ENCODE results near the gene CCDC169. TPM values are rescaled to one million over a fixed set of nuclear protein-coding genes. Genes with fewer than 3 reads are reported as not detected.
"Not testable (repeated sequence)": the region's sequence is repeated elsewhere in the genome, so short reads cannot be mapped to it uniquely, and the experiment has no call there.

The CCDC169 gene
- total and polyA plus RNA-seq, 2 donors (not counting 3 experiments of a cell fraction or from before 2014, with no cell fraction given): 1.2 to 2.5 TPM

DNA sequence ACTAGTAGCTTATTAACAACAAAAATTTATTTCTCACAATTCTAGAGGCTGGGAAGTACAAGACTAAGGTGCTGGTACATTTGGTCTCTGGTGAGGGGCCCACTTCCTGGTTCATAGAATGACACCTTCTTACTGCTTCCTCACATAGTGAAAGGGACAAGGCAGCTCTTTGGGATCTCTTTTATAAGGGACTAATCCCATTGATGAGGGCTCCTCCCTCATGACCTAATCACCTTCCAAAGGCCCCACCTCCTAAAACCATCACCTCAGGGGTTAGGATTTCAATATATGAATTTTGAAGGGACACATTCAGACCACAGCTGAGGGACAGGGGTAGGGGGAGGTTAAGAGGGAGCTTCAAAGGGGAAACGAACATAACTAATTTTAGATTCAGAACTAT is 28.3 kb upstream of the CCDC169 start:
- Histone ChIP-seq H3K27ac (ENCODE audit: insufficient read depth, low read depth, low read length) (no peak overlapping the region), H3K9ac (replicated peaks; ENCODE audit: extremely low read depth, insufficient read depth, low read length) (no peak overlapping the region), H3K27me3 (ENCODE audit: control insufficient read depth in 2 of 2, insufficient read depth in 2 of 2, low read length in 2 of 2) (no peaks in the 10 kb centered on the region), H3K4me2 (ENCODE audit: insufficient read depth, low read length) (no peak overlapping the region), H3K4me1 (ENCODE audit: control insufficient read depth, extremely low read depth, insufficient read depth, low read length) (no peaks in the 10 kb centered on the region), H4K20me1 (replicated peaks; ENCODE audit: control insufficient read depth, extremely low read depth, insufficient read depth, low read length) (peaks cover 2% of the 10 kb centered on the region), H3K36me3 (ENCODE audit: control insufficient read depth in 2 of 2, extremely low read depth in 1 of 2, insufficient read depth in 2 of 2, low read length in 2 of 2) (peaks cover 15 to 22% of the 10 kb centered on the region in 2 experiments), H2AFZ (ENCODE audit: low read depth, low read length) (no peak overlapping the region), H3K9me1 (replicated peaks; ENCODE audit: control insufficient read depth, extremely low read depth, insufficient read depth, low read length) (no peaks in the 10 kb centered on the region), H3K79me2 (ENCODE audit: control insufficient read depth, insufficient read depth, low read length) (peaks cover 16% of the 10 kb centered on the region), H3K4me3 (replicated peaks in 1 of 3; ENCODE audit: insufficient read depth in 1 of 3, low read depth in 1 of 3, low read length in 3 of 3) (no peak overlapping the region), H3K9me3 (replicated peaks; ENCODE audit: control insufficient read depth, insufficient read depth, low read length) (no peaks in the 10 kb centered on the region)
- ChIA-PET POLR2A (interaction anchor here (0.7 kb wide), 1 partner anchor 593 kb away, joined by 3 read pairs; no protein-coding TSS in a partner anchor), CTCF (interaction anchor here (1.1 to 1.3 kb wide), 3 partner anchors 14 to 43 kb away, joined by 3 to 5 read pairs (median 4); no protein-coding TSS in a partner anchor)
- no TSS peak for BruUV-seq (replicated peaks)
- TF ChIP-seq FOS (IDR thresholded peaks at IDR 0.05; ENCODE audit: borderline replicate concordance, insufficient read depth, low read length) (no peak), POLR2AphosphoS5 (IDR thresholded peaks at IDR 0.05; ENCODE audit: insufficient read depth, low read depth, low read length) (no peak), GATA2 (IDR thresholded peaks at IDR 0.05; ENCODE audit: insufficient read depth, insufficient read length, low read depth, low read length) (no peak), EZH2 (IDR thresholded peaks at IDR 0.05; ENCODE audit: borderline replicate concordance, low read depth, low read length, severe bottlenecking) (no peak), POLR2A (IDR thresholded peaks at IDR 0.05; ENCODE audit: low read depth, low read length) (no peak), MYC (IDR thresholded peaks at IDR 0.05; ENCODE audit: low read depth, low read length) (no peak), JUN (IDR thresholded peaks at IDR 0.05; ENCODE audit: borderline replicate concordance, insufficient read depth, insufficient read length, low read depth) (no peak)
- TF ChIP-seq, protein P1, sequence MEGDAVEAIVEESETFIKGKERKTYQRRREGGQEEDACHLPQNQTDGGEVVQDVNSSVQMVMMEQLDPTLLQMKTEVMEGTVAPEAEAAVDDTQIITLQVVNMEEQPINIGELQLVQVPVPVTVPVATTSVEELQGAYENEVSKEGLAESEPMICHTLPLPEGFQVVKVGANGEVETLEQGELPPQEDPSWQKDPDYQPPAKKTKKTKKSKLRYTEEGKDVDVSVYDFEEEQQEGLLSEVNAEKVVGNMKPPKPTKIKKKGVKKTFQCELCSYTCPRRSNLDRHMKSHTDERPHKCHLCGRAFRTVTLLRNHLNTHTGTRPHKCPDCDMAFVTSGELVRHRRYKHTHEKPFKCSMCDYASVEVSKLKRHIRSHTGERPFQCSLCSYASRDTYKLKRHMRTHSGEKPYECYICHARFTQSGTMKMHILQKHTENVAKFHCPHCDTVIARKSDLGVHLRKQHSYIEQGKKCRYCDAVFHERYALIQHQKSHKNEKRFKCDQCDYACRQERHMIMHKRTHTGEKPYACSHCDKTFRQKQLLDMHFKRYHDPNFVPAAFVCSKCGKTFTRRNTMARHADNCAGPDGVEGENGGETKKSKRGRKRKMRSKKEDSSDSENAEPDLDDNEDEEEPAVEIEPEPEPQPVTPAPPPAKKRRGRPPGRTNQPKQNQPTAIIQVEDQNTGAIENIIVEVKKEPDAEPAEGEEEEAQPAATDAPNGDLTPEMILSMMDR (IDR thresholded peaks at IDR 0.05; ENCODE audit: extremely low read depth in 1 of 2, insufficient read depth in 1 of 2, low read depth in 1 of 2, low read length in 2 of 2): no peak
- TF ChIP-seq, protein P2, sequence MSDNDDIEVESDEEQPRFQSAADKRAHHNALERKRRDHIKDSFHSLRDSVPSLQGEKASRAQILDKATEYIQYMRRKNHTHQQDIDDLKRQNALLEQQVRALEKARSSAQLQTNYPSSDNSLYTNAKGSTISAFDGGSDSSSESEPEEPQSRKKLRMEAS (IDR thresholded peaks at IDR 0.05; ENCODE audit: insufficient read depth, insufficient read length): no peak
- DNase-seq (ENCODE audit: low read depth, low spot score) (no peak), FAIRE-seq (no peak)
- dilution Hi-C loops (cut with MboI; ENCODE audit: extremely low pct_ligation_motif_present, low sequenced_read_pairs) (no loop called here), intact Hi-C loops (cut with micrococcal nuclease) (no loop called here)

DNA sequence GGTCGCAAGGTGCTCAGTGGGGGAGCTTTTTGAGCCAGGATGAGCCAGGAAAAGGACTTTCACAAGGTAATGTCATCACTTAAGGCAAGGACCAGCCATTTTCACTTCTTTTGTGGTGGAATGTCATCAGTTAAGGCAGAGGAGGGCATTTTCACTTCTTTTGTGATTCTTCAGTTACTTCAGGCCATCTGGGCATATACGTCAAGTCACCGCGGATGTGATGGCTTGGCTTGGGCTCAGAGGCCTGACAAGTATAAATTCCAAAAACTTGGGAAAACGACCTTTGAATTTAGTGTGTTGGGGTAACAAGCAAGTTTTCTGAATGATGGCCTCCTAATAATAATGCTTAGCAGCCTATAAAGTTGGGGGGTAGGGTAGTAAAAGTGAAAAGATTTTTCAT is 27.3 kb upstream of the CCDC169 start:
- H3K4me2 ChIP-seq (ENCODE audit: insufficient read depth, low read length); H3K79me2 ChIP-seq (ENCODE audit: control insufficient read depth, insufficient read depth, low read length); H4K20me1 ChIP-seq (replicated peaks; ENCODE audit: control insufficient read depth, extremely low read depth, insufficient read depth, low read length); H3K27me3 ChIP-seq (ENCODE audit: control insufficient read depth in 2 of 2, insufficient read depth in 2 of 2, low read length in 2 of 2); DNase-seq (ENCODE audit: low read depth, low spot score); BruUV-seq (replicated peaks); H3K4me1 ChIP-seq (ENCODE audit: control insufficient read depth, extremely low read depth, insufficient read depth, low read length); H2AFZ ChIP-seq (ENCODE audit: low read depth, low read length); dilution Hi-C loops (cut with MboI; ENCODE audit: extremely low pct_ligation_motif_present, low sequenced_read_pairs); H3K27ac ChIP-seq (ENCODE audit: insufficient read depth, low read depth, low read length); intact Hi-C loops (cut with micrococcal nuclease); H3K9me3 ChIP-seq (replicated peaks; ENCODE audit: control insufficient read depth, insufficient read depth, low read length); H3K9ac ChIP-seq (replicated peaks; ENCODE audit: extremely low read depth, insufficient read depth, low read length); H3K4me3 ChIP-seq (replicated peaks in 1 of 3; ENCODE audit: insufficient read depth in 1 of 3, low read depth in 1 of 3, low read length in 3 of 3); FAIRE-seq; POLR2A ChIA-PET; H3K9me1 ChIP-seq (replicated peaks; ENCODE audit: control insufficient read depth, extremely low read depth, insufficient read depth, low read length): not testable (repeated sequence)
- CTCF ChIA-PET: interaction anchor here (1.1 to 1.5 kb wide), 3 partner anchors 13 to 22 kb away, joined by 3 to 5 read pairs (median 4); no protein-coding TSS in a partner anchor
- peaks cover 13 to 20% of the 10 kb centered on the region in 2 experiments for H3K36me3 ChIP-seq (ENCODE audit: control insufficient read depth in 2 of 2, extremely low read depth in 1 of 2, insufficient read depth in 2 of 2, low read length in 2 of 2)
